HG03558 (cell line): ENCODE data around the gene EIF2S2.

Experiments
- ATAC-seq: cut with Tn5 transposase; IDR thresholded peaks from one replicate; pipeline ENCODE4 v1.9.1; 2021; ENCODE audit warnings: moderate number of reproducible peaks; ENCODE audit not compliant: unreplicated experiment; ENCODE audit errors: extremely low read depth

The EIF2S2 gene

GRCh38 chr20:34090645-34091044, 21.4 kb downstream of the EIF2S2 start:
- no peak for ATAC-seq

- no peak for ATAC-seq
Observed at GRCh38 chr20:34089655-34090345, 22.2 kb downstream of the EIF2S2 start.

- no peak for ATAC-seq
Observed at GRCh38 chr20:34089175-34089479, 22.9 kb downstream of the EIF2S2 start.

- ATAC-seq, result no peak
Observed at GRCh38 chr20:34088305-34089174, 23.5 kb downstream of the EIF2S2 start.

GRCh38 chr20:34085544-34086040, 26.5 kb downstream of the EIF2S2 start:
- ATAC-seq, result no peak

- no peak for ATAC-seq
Observed at GRCh38 chr20:34084227-34084923, 27.7 kb downstream of the EIF2S2 start.

GRCh38 chr20:34083781-34084180, 28.3 kb downstream of the EIF2S2 start:
- no peak for ATAC-seq

- ATAC-seq, result no peak
Observed at GRCh38 chr20:34083137-34083536, 28.9 kb downstream of the EIF2S2 start.

GRCh38 chr20:34082232-34082887, 29.7 kb downstream of the EIF2S2 start:
- no peak for ATAC-seq

- no peak for ATAC-seq
Observed at GRCh38 chr20:34079818-34080217, 32.2 kb downstream of the EIF2S2 start.

GRCh38 chr20:34078540-34078939, 33.5 kb downstream of the EIF2S2 start:
- no peak for ATAC-seq

GRCh38 chr20:34076952-34077351, 35.1 kb downstream of the EIF2S2 start:
- ATAC-seq, result no peak

- ATAC-seq, result no peak
Observed at GRCh38 chr20:34075647-34076046, 36.4 kb downstream of the EIF2S2 start.

GRCh38 chr20:34074101-34074760, 37.8 kb downstream of the EIF2S2 start:
- ATAC-seq, result no peak

GRCh38 chr20:34072778-34073177, 39.3 kb downstream of the EIF2S2 start:
- ATAC-seq, result no peak

GRCh38 chr20:34072076-34072475, 40.0 kb downstream of the EIF2S2 start:
- no peak for ATAC-seq

- ATAC-seq, result no peak
Observed at GRCh38 chr20:34070859-34071258, 41.2 kb downstream of the EIF2S2 start.

- ATAC-seq, result no peak
Observed at GRCh38 chr20:34070079-34070439, 42.0 kb downstream of the EIF2S2 start.

- no peak for ATAC-seq
Observed at GRCh38 chr20:34069341-34070078, 42.5 kb downstream of the EIF2S2 start.
